Neural progenitor cell (in vitro differentiated cells): ENCODE data around the gene NCOA1.

ENCODE experiments used
- CTCF ChIP-seq: fragments of 200-600 bp; sonication (generic); IDR thresholded peaks from 2 replicates; pipeline ENCODE4 v1.5.1; 2017; ENCODE audit warnings: antibody characterized with exemption, mild to moderate bottlenecking
- EZH2 ChIP-seq: fragments of 200-600 bp; sonication (generic); IDR thresholded peaks from 2 replicates; pipeline ENCODE4 v1.6.1; 2017; ENCODE audit warnings: antibody characterized with exemption, mild to moderate bottlenecking, moderate library complexity
- EZH2phosphoT487 ChIP-seq: fragments of 200-600 bp; sonication (generic); IDR thresholded peaks from 2 replicates; pipeline ENCODE4 v1.6.1; 2017; ENCODE audit warnings: antibody characterized with exemption

- TF ChIP-seq EZH2phosphoT487 (no peak), CTCF (no peak), EZH2 (no peak)
Observed at GRCh38 chr2:24482251-24482971, 8.6 kb upstream of the NCOA1 start.
